ENCODE measurements around the gene CDH13.

Gene CDH13

GRCh38 chr16:83070416-83071209 lies 443.8 kb downstream of the CDH13 start:
- no peak for DNase-seq

- no peak for DNase-seq
Measured at GRCh38 chr16:83075956-83076355, 449.2 kb downstream of the CDH13 start.

- no peak for DNase-seq
Measured at GRCh38 chr16:83083361-83083760, 456.6 kb downstream of the CDH13 start.

GRCh38 chr16:83085660-83086059 lies 458.9 kb downstream of the CDH13 start:
- no peak for DNase-seq

GRCh38 chr16:83095941-83096692 lies 469.3 kb downstream of the CDH13 start:
- no peak for DNase-seq

GRCh38 chr16:83098536-83098935 lies 471.8 kb downstream of the CDH13 start:
- no peak for DNase-seq

- DNase-seq = no peak
Measured at GRCh38 chr16:83100679-83101078, 473.9 kb downstream of the CDH13 start.

- DNase-seq = no peak
Measured at GRCh38 chr16:83102336-83102735, 475.6 kb downstream of the CDH13 start.

- no peak for DNase-seq
Measured at GRCh38 chr16:83105279-83106077, 478.7 kb downstream of the CDH13 start.

GRCh38 chr16:83109490-83110125 lies 482.8 kb downstream of the CDH13 start:
- DNase-seq = no peak

- DNase-seq = no peak
Measured at GRCh38 chr16:83110269-83110668, 483.5 kb downstream of the CDH13 start.

GRCh38 chr16:83113317-83113716 lies 486.5 kb downstream of the CDH13 start:
- peak in 1 of 2 donors; percentile 12 for DNase-seq

- no peak for DNase-seq
Measured at GRCh38 chr16:83113811-83114210, 487.0 kb downstream of the CDH13 start.

GRCh38 chr16:83115491-83116232 lies 488.9 kb downstream of the CDH13 start:
- DNase-seq = no peak

GRCh38 chr16:83116274-83116892 lies 489.6 kb downstream of the CDH13 start:
- DNase-seq = no peak

- DNase-seq = no peak
Measured at GRCh38 chr16:83117810-83118209, 491.0 kb downstream of the CDH13 start.

GRCh38 chr16:83118365-83118764 lies 491.6 kb downstream of the CDH13 start:
- no peak for DNase-seq

- DNase-seq = no peak
Measured at GRCh38 chr16:83125999-83126568, 499.3 kb downstream of the CDH13 start.

GRCh38 chr16:83128041-83128440 lies 501.3 kb downstream of the CDH13 start:
- no peak for DNase-seq

- no peak for DNase-seq
Measured at GRCh38 chr16:83130039-83130438, 503.3 kb downstream of the CDH13 start.

GRCh38 chr16:83134638-83135037 lies 507.9 kb downstream of the CDH13 start:
- DNase-seq = no peak

Data from stimulated activated CD4-positive, alpha-beta T cell treated with anti-CD3 and anti-CD28 coated beads, Interleukin-2, amount 100 ng/mL, for 24 hours (primary cell).